Measurements from ENCODE around the gene CLSTN2.

The CLSTN2 gene

DNA sequence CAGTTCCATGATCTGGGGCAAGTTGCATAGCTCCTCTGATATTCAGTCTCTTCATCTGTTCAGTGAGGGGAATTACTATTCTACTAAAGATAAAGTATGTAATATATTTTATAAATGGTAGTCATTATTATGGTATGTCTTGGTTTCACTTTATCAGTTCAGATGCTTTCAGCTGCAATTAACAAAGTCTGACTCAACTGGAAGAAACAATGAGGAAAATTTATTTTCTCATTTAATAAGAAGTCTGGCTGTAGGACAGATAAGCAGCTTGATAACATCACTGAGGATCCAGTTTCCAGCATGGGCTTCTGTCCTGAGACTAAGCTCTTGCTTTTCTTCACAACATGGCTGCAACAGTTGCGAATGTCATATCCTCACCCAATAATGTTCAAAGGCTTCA is 388.6 kb downstream of the CLSTN2 start:
- no peak for TF ChIP-seq CTBP1 (IDR thresholded peaks at IDR 0.05; ENCODE audit: borderline replicate concordance)
- no peak for TF ChIP-seq SUZ12 (IDR thresholded peaks at IDR 0.05)
- ChIA-PET POLR2A (no interaction called here), CTCF (no interaction called here)
- no peak for DNase-seq (ENCODE audit: extremely low spot score)

- TF ChIP-seq ZNF384 (IDR thresholded peaks at IDR 0.05) = no peak
- no peak for TF ChIP-seq TARDBP (IDR thresholded peaks at IDR 0.05)
- TF ChIP-seq FOXK2 (IDR thresholded peaks at IDR 0.05) = no peak
- TF ChIP-seq, protein P1, sequence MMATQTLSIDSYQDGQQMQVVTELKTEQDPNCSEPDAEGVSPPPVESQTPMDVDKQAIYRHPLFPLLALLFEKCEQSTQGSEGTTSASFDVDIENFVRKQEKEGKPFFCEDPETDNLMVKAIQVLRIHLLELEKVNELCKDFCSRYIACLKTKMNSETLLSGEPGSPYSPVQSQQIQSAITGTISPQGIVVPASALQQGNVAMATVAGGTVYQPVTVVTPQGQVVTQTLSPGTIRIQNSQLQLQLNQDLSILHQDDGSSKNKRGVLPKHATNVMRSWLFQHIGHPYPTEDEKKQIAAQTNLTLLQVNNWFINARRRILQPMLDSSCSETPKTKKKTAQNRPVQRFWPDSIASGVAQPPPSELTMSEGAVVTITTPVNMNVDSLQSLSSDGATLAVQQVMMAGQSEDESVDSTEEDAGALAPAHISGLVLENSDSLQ (IDR thresholded peaks at IDR 0.05) = no peak
- no peak for TF ChIP-seq CTBP1 (IDR thresholded peaks at IDR 0.05; ENCODE audit: borderline replicate concordance)
- no peak for TF ChIP-seq FOXM1 (IDR thresholded peaks at IDR 0.05; ENCODE audit: borderline replicate concordance)
- no peak for TF ChIP-seq SUZ12 (IDR thresholded peaks at IDR 0.05)
- TF ChIP-seq ARNT (IDR thresholded peaks at IDR 0.05) = no peak
- TF ChIP-seq HDGF (IDR thresholded peaks at IDR 0.05; ENCODE audit: borderline replicate concordance) = no peak
- no peak for TF ChIP-seq NFRKB (IDR thresholded peaks at IDR 0.05)
- TF ChIP-seq BHLHE40 (IDR thresholded peaks at IDR 0.05; ENCODE audit: borderline replicate concordance) = no peak
- TF ChIP-seq L3MBTL2 (conservative IDR thresholded peaks at IDR 0.05) = no peak
- no peak for TF ChIP-seq SP1 (IDR thresholded peaks at IDR 0.05)
- no peak for TF ChIP-seq LEF1 (IDR thresholded peaks at IDR 0.05; ENCODE audit: borderline replicate concordance)
- TF ChIP-seq FOXA1 (IDR thresholded peaks at IDR 0.05) = no peak
- no peak for TF ChIP-seq ELF4 (IDR thresholded peaks at IDR 0.05)
- ChIA-PET POLR2A (no interaction called here), CTCF (no interaction called here)
- no peak for DNase-seq (ENCODE audit: extremely low spot score)
These were observed 397.1 kb downstream of the CLSTN2 start for GRCh38 chr3:140332131-140332530.

- TF ChIP-seq ELF4 (IDR thresholded peaks at IDR 0.05) = no peak
- CTCF ChIA-PET = no interaction called here
- DNase-seq (ENCODE audit: extremely low spot score) = no peak
- POLR2A ChIA-PET = no interaction called here
These were observed 399.3 kb downstream of the CLSTN2 start for GRCh38 chr3:140334132-140334929.

DNA sequence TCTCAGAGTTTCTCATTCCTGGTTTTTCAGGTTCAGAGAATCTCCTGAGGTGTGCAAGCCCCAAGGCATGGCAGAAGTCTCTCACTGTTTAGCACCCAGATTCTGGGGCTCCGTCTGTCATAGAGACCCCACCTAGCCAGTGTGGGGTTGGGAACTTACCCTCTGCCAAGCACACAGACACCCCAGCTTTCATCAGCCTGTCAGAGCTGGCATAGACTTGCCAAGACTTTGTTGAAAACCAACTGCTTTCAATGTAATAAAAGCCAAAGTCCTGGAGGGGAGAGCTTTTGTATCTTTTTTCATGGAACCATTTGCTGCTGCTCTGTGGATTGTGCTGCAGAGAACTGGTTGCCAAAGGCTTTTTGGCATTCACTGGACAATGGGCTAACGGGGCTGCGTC is 401.5 kb downstream of the CLSTN2 start:
- no peak for DNase-seq (ENCODE audit: extremely low spot score)
- CTCF ChIA-PET = interaction anchor here (0.6 kb wide), 1 partner anchor 75 kb away, joined by 4 read pairs; no protein-coding TSS in a partner anchor
- no peak for TF ChIP-seq FOXM1 (IDR thresholded peaks at IDR 0.05; ENCODE audit: borderline replicate concordance)
- TF ChIP-seq BHLHE40 (IDR thresholded peaks at IDR 0.05; ENCODE audit: borderline replicate concordance) = no peak
- no peak for TF ChIP-seq LEF1 (IDR thresholded peaks at IDR 0.05; ENCODE audit: borderline replicate concordance)
- TF ChIP-seq, protein P1 (IDR thresholded peaks at IDR 0.05) = no peak
- TF ChIP-seq SP1 (IDR thresholded peaks at IDR 0.05) = no peak
- POLR2A ChIA-PET = no interaction called here

DNA sequence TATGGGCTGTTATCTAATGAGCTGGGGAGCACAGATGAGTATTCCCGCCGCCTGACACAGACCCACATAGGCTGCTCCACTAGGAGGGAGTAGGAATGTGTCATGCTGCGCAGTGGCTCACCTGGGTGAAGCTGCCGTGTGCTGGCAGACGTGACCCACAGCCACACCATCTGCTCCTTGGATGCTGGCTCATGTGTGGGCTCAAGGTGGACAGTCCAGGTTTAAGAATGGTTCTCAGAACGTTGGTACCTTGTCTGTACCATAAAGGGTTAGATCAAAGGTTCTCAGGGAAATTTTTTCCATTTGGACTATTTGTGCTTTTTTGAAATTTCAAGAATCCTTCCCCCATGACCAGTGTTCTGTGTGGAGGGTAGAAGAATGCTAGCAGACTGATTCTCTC is 403.9 kb downstream of the CLSTN2 start:
- ChIA-PET CTCF (no interaction called here), POLR2A (no interaction called here)
- no peak for DNase-seq (ENCODE audit: extremely low spot score)
- TF ChIP-seq FOXM1 (IDR thresholded peaks at IDR 0.05; ENCODE audit: borderline replicate concordance) (no peak), SP1 (IDR thresholded peaks at IDR 0.05) (no peak), SUZ12 (IDR thresholded peaks at IDR 0.05) (no peak), BHLHE40 (IDR thresholded peaks at IDR 0.05; ENCODE audit: borderline replicate concordance) (no peak), ELF4 (IDR thresholded peaks at IDR 0.05) (no peak), ARNT (IDR thresholded peaks at IDR 0.05) (no peak), LEF1 (IDR thresholded peaks at IDR 0.05; ENCODE audit: borderline replicate concordance) (no peak), NFRKB (IDR thresholded peaks at IDR 0.05) (no peak), FOXA1 (IDR thresholded peaks at IDR 0.05) (no peak), FOXK2 (IDR thresholded peaks at IDR 0.05) (no peak), HDGF (IDR thresholded peaks at IDR 0.05; ENCODE audit: borderline replicate concordance) (no peak), TARDBP (IDR thresholded peaks at IDR 0.05) (no peak), L3MBTL2 (conservative IDR thresholded peaks at IDR 0.05) (no peak), ZNF384 (IDR thresholded peaks at IDR 0.05) (no peak), CTBP1 (IDR thresholded peaks at IDR 0.05; ENCODE audit: borderline replicate concordance) (no peak)
- TF ChIP-seq, protein P1 (IDR thresholded peaks at IDR 0.05) = no peak

- POLR2A ChIA-PET = no interaction called here
- no peak for DNase-seq (ENCODE audit: extremely low spot score)
- TF ChIP-seq ZNF384 (IDR thresholded peaks at IDR 0.05) = no peak
- TF ChIP-seq, protein P1 (IDR thresholded peaks at IDR 0.05) = peak; percentile 63
- TF ChIP-seq HDGF (IDR thresholded peaks at IDR 0.05; ENCODE audit: borderline replicate concordance) = no peak
- CTCF ChIA-PET = no interaction called here
These were observed 406.2 kb downstream of the CLSTN2 start for GRCh38 chr3:140341203-140341602.

Measured in HEK293T (cell line).